Astrocyte (in vitro differentiated cells and primary cell): ENCODE data around the gene HTR3A. TPM values are rescaled to one million over a fixed set of nuclear protein-coding genes. Genes with fewer than 3 reads are reported as not detected.

Source experiments
- DNase-seq: peaks from one replicate; pipeline ENCODE4 v3.0.0-alpha.2; 2010; ENCODE audit warnings: low read depth
- FAIRE-seq: peaks from 2 replicates; lab custom pipeline; 2011; peaks lifted over from hg19 to GRCh38; lab: Jason Lieb, UNC
- H2AFZ ChIP-seq: 2 replicates; pipeline ENCODE4 v1.6.0; 2012; ENCODE audit warnings: low read depth, low read length, inconsistent platforms
- H3K27ac ChIP-seq: 2 replicates; pipeline ENCODE4 v1.5.1; 2011; ENCODE audit warnings: low read depth, low read length, inconsistent platforms
- H3K27me3 ChIP-seq: 2 replicates; pipeline ENCODE4 v1.6.0; 2011; ENCODE audit warnings: low read length, inconsistent platforms; ENCODE audit not compliant: insufficient read depth
- H3K36me3 ChIP-seq: 2 replicates; pipeline ENCODE4 v1.5.1; 2011; ENCODE audit warnings: low read length, inconsistent platforms; ENCODE audit not compliant: insufficient read depth
- H3K4me1 ChIP-seq: 2 replicates; pipeline ENCODE4 v1.5.1; 2011; ENCODE audit warnings: low read length, inconsistent platforms; ENCODE audit not compliant: insufficient read depth
- H3K4me2 ChIP-seq: 2 replicates; pipeline ENCODE4 v1.6.0; 2012; ENCODE audit warnings: low read length, inconsistent platforms
- H3K4me3 ChIP-seq: 2 replicates; pipeline ENCODE4 v1.5.1; 2011; ENCODE audit warnings: low read depth, mild to moderate bottlenecking, low read length, inconsistent platforms; ENCODE audit not compliant: insufficient read depth
- H3K79me2 ChIP-seq: 2 replicates; pipeline ENCODE4 v1.6.0; 2012; ENCODE audit warnings: mild to moderate bottlenecking, low read length, inconsistent platforms; ENCODE audit not compliant: insufficient read depth
- H3K9ac ChIP-seq: 2 replicates; pipeline ENCODE4 v1.6.0; 2012; ENCODE audit warnings: mild to moderate bottlenecking, low read length, inconsistent platforms
- H3K9me3 ChIP-seq: 2 replicates; pipeline ENCODE4 v1.5.1; 2012; ENCODE audit warnings: low read depth, mild to moderate bottlenecking, low read length, inconsistent platforms; ENCODE audit not compliant: insufficient read depth
- H4K20me1 ChIP-seq: 2 replicates; pipeline ENCODE4 v1.6.0; 2012; ENCODE audit warnings: low read length, inconsistent platforms; ENCODE audit not compliant: insufficient read depth
- H3K27ac Mint-ChIP-seq: one replicate; pipeline ENCODE4 v1.8.0; 2021; ENCODE audit warnings: mild to moderate bottlenecking, mixed read lengths; ENCODE audit not compliant: unreplicated experiment
- H3K27me3 Mint-ChIP-seq: one replicate; pipeline ENCODE4 v1.8.0; 2021; ENCODE audit warnings: low read depth, mixed read lengths; ENCODE audit not compliant: unreplicated experiment
- H3K36me3 Mint-ChIP-seq: one replicate; pipeline ENCODE4 v1.8.0; 2021; ENCODE audit warnings: low read depth, mixed read lengths; ENCODE audit not compliant: unreplicated experiment
- H3K4me1 Mint-ChIP-seq: one replicate; pipeline ENCODE4 v1.8.0; 2021; ENCODE audit warnings: low read depth, mixed read lengths; ENCODE audit not compliant: unreplicated experiment
- H3K4me3 Mint-ChIP-seq: one replicate; pipeline ENCODE4 v1.8.0; 2021; ENCODE audit warnings: mild to moderate bottlenecking, moderate library complexity, mixed read lengths; ENCODE audit not compliant: unreplicated experiment
- H3K9me3 Mint-ChIP-seq: one replicate; pipeline ENCODE4 v1.8.0; 2021; ENCODE audit warnings: mild to moderate bottlenecking, mixed read lengths; ENCODE audit not compliant: unreplicated experiment
- CTCF ChIP-seq: IDR thresholded peaks from 2 replicates; pipeline ENCODE4 v1.5.1; 2011; ENCODE audit warnings: low read depth, mild to moderate bottlenecking, inconsistent platforms, low read length, moderate library complexity; ENCODE audit not compliant: insufficient read depth
- EZH2 ChIP-seq: IDR thresholded peaks from 2 replicates; pipeline ENCODE4 v1.6.1; 2012; ENCODE audit warnings: mild to moderate bottlenecking, low read length, inconsistent platforms; ENCODE audit not compliant: insufficient read depth
- total RNA-seq: library from RNA; stranded (reverse); gene quantifications from 2 replicates; pipeline ENCODE4 v1.2.1, GENCODE V29; 2021

The HTR3A gene
- total RNA-seq, 1 donor from 2014 or later, result not detected

GRCh38 chr11:114031967-114032320 lies 57.0 kb downstream of the HTR3A start:
- Mint-ChIP-seq H3K4me3 (no peak overlapping the region), H3K27ac (no peak overlapping the region), H3K27me3 (peaks cover 74% of the 10 kb centered on the region), H3K9me3 (peaks cover 2% of the 10 kb centered on the region), H3K4me1 (no peaks in the 10 kb centered on the region), H3K36me3 (peaks cover 2% of the 10 kb centered on the region)
- H3K9ac ChIP-seq, result no peak overlapping the region
- no peak for DNase-seq
- TF ChIP-seq EZH2 (no peak), CTCF (no peak)
- no peaks in the 10 kb centered on the region for H3K36me3 ChIP-seq
- no peak for FAIRE-seq
- H4K20me1 ChIP-seq, result no peaks in the 10 kb centered on the region
- peaks cover 14% of the 10 kb centered on the region for H3K27me3 ChIP-seq
- H3K79me2 ChIP-seq, result no peaks in the 10 kb centered on the region
- H3K9me3 ChIP-seq, result no peaks in the 10 kb centered on the region
- no peak overlapping the region for H3K4me3 ChIP-seq
- H3K4me2 ChIP-seq, result no peak overlapping the region
- no peak overlapping the region for H3K27ac ChIP-seq
- H3K4me1 ChIP-seq, result no peaks in the 10 kb centered on the region
- no peak overlapping the region for H2AFZ ChIP-seq

GRCh38 chr11:114033066-114033465 lies 58.2 kb downstream of the HTR3A start:
- H3K27ac ChIP-seq, result no peak overlapping the region
- H3K79me2 ChIP-seq, result no peaks in the 10 kb centered on the region
- no peaks in the 10 kb centered on the region for H3K4me1 Mint-ChIP-seq
- H3K9ac ChIP-seq, result no peak overlapping the region
- no peak overlapping the region for H3K27ac Mint-ChIP-seq
- no peak for TF ChIP-seq EZH2
- TF ChIP-seq CTCF, result no peak
- DNase-seq, result no peak
- FAIRE-seq, result no peak
- H3K27me3 Mint-ChIP-seq, result peaks cover 75% of the 10 kb centered on the region
- H3K4me2 ChIP-seq, result no peak overlapping the region
- peaks cover 16% of the 10 kb centered on the region for H3K27me3 ChIP-seq
- no peak overlapping the region for H3K4me3 ChIP-seq
- no peak overlapping the region for H3K4me3 Mint-ChIP-seq
- peaks cover 2% of the 10 kb centered on the region for H3K36me3 Mint-ChIP-seq
- peaks cover 2% of the 10 kb centered on the region for H3K9me3 Mint-ChIP-seq
- no peaks in the 10 kb centered on the region for H4K20me1 ChIP-seq
- H3K4me1 ChIP-seq, result no peaks in the 10 kb centered on the region
- no peak overlapping the region for H2AFZ ChIP-seq
- no peaks in the 10 kb centered on the region for H3K36me3 ChIP-seq
- no peaks in the 10 kb centered on the region for H3K9me3 ChIP-seq

- H3K9ac ChIP-seq, result no peak overlapping the region
- no peak overlapping the region for H2AFZ ChIP-seq
- no peaks in the 10 kb centered on the region for H4K20me1 ChIP-seq
- no peak overlapping the region for H3K4me2 ChIP-seq
- Mint-ChIP-seq H3K27ac (no peak overlapping the region), H3K27me3 (peaks cover 73% of the 10 kb centered on the region), H3K36me3 (peaks cover 2% of the 10 kb centered on the region), H3K4me1 (no peaks in the 10 kb centered on the region), H3K9me3 (peaks cover 2% of the 10 kb centered on the region), H3K4me3 (no peak overlapping the region)
- H3K4me3 ChIP-seq, result no peak overlapping the region
- H3K27ac ChIP-seq, result no peak overlapping the region
- peaks cover 16% of the 10 kb centered on the region for H3K27me3 ChIP-seq
- DNase-seq (no peak), FAIRE-seq (no peak)
- H3K79me2 ChIP-seq, result no peaks in the 10 kb centered on the region
- H3K4me1 ChIP-seq, result no peaks in the 10 kb centered on the region
- H3K36me3 ChIP-seq, result no peaks in the 10 kb centered on the region
- no peak for TF ChIP-seq EZH2
- TF ChIP-seq CTCF, result no peak
- no peaks in the 10 kb centered on the region for H3K9me3 ChIP-seq
Observed at GRCh38 chr11:114033572-114033971, 58.7 kb downstream of the HTR3A start.
